SIG-M5 (cell line): ENCODE measurements around the gene KLF11.

ENCODE experiments used
- DNase-seq: peaks from one replicate; lab custom pipeline; 2025; lab: John Stamatoyannopoulos, UW

Gene KLF11

GRCh38 chr2:10064932-10065772 is 21.8 kb downstream of the KLF11 start:
- DNase-seq, result no peak

GRCh38 chr2:10065773-10066055 is 22.4 kb downstream of the KLF11 start:
- DNase-seq, result no peak

DNA sequence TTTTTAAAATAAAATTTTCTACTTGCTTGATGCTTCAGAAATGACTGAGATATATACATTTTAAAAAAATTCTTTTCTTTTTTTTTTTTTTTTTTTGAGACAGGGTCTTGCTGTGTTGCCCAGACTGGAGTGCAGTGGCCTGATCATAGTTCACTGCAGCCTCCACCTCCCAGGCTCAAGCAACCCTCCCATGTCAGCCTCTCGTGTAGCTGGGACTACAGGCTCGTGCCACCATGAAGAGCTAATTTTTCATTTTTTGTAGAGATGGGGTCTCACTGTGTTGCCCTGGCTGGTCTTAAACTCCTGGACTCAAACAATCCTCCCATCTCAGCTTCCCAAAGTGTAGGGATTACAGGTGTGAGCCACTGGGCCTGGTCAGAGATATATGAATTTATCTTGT is 24.0 kb downstream of the KLF11 start:
- DNase-seq, result no peak

DNA sequence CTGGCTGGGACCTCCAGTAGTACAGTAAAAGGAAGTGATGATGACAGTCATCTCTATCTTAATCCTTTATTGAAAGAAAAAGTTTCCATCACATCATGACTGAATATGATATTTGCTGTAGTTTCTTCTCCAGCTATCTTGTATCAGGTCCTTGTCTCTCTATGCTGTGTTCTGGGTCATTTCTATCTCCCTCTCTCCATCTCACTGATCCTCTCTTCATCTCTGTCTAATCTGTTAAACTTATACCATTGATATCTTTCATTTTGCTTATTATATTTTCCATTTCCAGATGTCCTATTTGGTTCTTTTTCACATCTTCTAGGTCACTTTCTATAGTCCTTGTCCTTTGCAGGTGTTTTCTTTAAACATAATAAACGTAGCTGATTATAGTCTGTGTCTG is 24.5 kb downstream of the KLF11 start:
- DNase-seq, result no peak

GRCh38 chr2:10071176-10071575 is 27.8 kb downstream of the KLF11 start:
- DNase-seq, result no peak

- no peak for DNase-seq
Measured at GRCh38 chr2:10071595-10071994, 28.2 kb downstream of the KLF11 start.

DNA sequence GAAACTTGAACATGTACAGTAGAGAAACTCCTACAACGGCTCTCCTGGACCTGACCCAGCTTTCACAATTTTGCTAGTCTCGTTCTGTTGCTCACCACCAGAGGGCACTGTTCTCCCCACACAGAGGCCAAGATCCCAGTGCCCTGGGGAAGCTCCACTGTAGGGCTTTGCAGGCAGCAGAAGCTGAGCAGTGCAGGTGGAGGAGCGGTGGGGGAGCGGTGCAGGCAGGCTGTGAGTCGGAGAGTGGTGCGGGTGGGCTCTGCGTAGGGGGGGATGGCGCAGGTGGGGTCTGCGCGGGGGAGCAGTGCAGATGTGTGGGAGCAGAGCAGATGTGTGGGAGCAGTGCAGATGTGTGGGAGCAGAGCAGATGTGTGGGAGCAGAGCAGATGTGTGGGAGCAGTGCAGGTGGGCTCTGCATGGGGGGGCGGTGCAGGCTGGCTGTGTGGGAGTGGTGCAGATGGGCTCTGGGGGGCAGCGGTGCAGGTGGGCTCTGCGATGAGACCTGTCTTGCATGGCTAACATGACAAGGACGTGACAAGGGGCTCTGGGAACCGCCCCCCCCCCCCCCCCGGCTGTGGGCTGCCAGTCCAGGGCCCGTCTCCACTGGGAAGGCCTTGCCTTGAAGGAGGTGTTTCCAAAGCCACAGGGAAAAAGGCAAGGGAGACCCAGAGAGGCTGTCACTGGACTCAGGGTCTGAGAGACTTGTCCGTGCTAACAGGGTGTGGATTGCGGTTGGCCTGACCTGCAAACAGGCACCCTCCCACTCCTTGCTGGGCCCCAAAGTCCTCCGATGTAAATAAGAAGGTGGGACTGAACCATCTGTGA is 29.5 kb downstream of the KLF11 start:
- peak; percentile 55 for DNase-seq

DNA sequence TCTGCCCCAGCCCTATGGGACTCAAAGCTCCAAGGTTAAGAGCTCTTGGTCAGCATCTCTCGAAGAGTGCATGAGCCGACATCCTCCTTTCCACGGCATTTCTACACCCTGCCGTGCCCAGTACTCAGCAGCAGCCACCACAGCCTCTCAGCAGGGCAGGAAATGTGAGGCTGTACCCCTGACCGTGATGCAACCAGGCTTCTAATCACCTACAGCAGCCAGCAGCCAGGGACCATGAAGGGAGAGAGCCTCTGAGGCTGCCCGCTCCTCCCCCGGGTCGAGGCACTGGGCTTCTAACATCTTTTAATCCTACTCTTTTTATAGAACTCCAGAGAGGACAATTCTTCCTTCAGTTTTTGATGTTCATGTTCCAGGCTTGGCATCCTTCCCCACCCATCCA is 30.4 kb downstream of the KLF11 start:
- no peak for DNase-seq

GRCh38 chr2:10075101-10075500 is 31.8 kb downstream of the KLF11 start:
- no peak for DNase-seq

DNA sequence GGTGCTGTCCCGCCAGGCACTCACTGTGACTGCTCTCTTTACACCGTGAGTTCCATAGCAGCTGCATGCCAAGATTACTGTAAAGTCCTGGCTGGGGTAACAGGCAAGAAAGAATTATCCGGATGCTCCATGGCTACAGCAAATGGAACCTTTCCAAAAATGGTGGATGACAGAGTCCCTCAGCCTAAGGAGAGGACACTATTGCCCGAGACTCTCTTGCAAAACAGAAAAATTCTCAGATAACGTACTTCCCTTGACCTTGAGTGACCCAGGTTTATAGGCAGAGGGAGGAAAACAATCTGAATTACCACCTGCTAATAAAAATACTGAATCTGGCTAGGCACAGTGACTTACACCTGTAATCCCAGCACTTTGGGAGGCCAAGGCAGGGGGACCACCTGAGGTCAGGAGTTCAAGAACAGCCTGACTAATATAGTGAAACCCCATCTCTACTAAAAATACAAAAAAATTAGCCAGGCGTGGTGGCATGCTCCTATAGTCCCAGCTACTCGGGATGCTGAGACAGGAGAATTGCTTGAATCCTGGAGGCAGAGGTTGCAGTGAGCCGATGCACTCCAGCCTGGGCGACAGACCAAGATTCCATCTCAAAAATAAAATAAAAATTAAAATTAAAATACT is 32.3 kb downstream of the KLF11 start:
- DNase-seq, result no peak

DNA sequence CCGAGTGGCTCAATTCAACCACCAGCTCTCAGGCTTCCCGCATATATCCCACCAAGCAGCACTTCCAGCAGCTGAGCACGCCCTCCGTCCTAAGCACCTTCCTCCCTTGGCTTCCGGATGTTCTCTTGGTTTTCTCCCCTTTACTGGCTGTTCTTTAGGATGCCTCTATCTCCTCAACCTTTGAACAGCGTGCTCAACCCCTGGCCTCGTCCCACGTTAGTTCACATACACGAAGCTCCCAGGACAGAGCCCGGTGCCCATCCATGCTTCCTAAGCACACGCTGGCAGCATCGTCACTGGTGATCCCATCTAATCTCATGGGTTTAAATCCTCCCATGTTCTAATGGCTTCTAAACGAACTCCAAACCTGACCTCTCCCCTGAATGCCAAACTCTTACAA is 33.2 kb downstream of the KLF11 start:
- no peak for DNase-seq

- DNase-seq, result no peak
Measured at GRCh38 chr2:10076988-10077527, 33.7 kb downstream of the KLF11 start.

DNA sequence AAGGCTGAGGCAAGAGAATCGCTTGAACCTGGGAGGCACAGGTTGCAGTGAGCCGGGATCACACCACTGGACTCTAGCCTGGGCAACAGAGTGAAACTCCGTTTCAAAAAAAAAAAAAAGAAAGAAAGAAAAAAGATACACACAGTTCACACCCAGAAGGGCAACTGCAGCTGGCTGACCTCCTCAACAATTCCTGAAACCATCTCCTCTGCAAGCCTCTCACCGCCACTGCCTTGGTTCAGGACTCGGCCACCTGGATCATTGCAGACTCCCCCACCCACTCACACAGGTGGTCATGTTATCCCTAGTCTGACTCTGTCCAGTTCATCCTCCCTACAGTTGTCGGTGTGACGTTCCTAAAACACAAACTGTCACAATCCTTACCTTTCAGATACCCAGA is 34.7 kb downstream of the KLF11 start:
- DNase-seq, result no peak

DNA sequence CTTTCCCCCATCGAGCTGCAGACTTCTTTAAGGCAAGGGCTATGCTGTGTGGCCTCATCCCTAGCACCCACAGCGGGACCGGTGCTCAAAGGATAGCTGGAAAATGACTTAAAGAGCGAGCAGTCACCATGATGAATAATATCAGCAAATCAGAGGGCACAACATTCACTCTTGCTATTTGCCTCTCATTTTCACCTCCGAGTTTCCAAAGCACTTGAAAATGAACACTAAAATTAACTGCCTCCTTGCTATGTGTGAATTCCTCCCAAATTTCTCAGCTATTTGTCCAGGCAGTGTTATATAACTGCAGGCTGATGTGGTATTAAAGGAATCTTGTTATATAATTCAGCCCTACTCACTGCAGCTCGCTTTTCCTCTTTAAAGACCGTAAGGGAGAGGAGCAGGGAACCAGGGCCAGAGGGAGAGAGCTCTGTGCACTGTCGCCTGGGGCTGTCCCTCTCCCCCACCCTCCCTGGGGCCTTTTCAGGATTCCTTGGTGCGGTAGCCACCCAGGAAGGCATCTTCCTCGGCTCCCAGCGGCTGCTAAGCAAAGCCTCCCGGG is 35.4 kb downstream of the KLF11 start:
- DNase-seq, result no peak

DNA sequence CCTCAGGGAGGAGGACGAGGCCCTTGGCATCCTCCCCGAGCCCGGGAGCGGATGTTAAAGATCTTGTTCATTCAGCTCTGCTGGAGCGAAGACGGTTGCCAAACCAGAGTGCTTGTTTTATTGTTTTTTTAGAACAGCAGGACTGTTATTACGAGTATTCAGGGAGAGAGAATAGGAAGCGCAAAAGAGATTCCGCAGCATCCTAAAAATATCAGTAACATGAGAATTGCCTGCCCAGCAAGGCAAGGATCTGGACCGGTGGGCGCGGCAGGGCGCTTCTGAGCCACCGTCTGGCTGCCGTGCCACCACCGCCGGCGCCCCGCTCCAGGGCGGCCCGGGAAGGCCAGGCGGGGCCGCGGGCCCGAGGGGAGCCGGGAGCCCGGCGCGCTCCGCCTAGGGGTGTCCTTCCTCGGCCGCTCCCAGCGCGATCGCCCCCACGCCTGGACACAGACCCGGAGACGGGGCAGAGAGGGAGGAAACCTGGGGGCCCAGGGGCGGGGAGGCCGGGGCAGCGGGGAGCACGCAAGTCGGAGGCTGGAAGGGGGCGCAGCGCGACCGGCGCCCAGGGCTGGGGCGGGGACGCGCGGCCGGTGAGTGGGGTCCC is 36.0 kb downstream of the KLF11 start:
- no peak for DNase-seq

- no peak for DNase-seq
Measured at GRCh38 chr2:10079870-10080535, 36.7 kb downstream of the KLF11 start, which contains the start of gene CYS1. Gene CYS1 (minus strand): TSS chr2:10080411. CDS start chr2:10080223, 188 bp downstream.

DNA sequence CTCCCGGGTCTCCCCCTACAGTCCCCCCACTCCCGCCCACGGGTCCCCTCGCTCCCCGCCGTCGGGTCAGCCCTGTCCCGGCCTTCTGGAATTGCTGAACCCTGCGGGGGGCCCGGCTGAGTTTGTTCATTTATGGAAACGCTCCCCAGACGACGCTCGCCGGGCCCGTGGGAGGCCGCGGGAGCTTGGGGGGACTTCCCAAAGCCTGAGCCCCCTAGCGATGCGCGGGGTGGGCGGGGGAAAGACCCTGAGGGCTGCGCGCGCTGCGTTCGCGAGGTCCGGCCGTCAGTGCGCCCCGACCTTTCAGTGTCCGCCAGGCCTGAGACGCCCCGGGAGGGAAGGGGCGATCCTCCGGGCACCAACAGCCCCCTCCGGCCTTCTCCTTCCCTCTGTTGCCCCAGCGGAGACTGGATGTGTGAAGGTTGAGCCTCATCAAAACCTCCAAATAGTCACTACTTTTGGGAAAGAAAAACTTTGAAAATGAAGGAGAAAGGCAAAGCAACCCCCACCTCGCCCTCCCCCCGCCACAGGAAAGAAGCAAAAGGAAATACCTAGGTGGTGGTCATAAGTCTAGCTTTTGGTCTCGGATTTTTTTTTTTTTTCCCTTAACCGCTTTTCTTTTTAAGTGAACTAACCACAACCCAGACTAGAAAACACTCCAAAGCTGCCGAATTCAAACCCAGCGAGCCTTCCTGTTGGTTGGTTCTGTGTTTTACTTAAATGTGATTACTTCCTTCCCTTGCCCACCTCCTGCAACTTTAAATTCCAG is 37.4 kb downstream of the KLF11 start:
- DNase-seq, result no peak

GRCh38 chr2:10083046-10083445 is 39.7 kb downstream of the KLF11 start:
- no peak for DNase-seq

DNA sequence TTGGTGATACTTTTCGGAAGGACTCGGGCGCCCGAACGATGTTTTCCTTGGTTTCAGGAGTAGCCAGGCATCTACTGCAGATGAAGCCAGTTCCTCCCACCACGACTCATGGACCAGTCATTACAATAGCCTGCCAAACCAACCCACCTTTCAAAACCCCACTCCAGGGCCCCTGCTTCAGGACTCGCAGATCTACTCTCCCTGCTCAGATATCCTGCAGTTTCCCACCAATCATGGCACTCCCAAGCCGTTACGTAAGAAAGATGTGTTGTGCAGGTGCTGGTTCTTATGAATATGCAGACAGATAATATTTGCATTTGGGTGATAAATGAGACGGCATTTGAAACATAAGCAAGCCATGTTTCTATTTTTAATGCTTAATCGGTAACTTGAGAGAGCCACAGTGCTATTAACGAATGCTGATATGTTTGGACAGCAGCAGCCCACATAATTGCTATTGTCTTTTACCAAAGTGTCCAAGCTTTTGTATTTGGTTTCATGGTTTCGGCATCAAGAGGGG is 40.4 kb downstream of the KLF11 start:
- DNase-seq, result no peak

DNA sequence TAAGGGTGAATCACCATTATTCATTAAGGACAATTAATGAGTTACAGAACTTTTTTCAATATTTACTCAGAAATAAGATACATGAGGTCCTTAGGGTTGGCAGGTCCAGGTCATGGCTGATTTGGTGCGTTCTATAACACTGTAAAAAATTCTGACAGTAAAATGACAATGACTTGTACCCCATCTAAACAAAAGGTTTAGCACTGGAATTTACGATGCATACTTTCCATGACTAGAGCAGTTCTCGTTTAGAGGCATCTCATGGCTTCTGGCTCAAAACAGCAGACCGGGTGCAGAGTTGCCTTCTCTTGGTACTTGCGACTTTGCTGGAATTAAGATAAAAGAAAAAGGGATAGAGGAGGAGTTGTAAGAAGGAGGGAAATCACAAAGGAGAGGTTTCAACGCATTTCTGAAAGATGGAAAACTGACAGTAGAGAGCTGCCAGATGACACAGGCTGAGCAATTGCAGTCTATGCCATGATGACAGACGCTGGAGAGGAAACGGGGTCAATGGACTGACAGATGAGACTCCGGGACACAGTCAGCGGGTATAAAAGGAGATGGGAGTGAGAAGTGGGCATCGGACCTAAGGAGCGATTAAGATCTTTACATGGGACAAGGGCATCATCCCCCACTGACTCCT is 41.0 kb downstream of the KLF11 start:
- no peak for DNase-seq
